Tibial artery (tissue), 4 donors: ENCODE results near the gene ARHGAP24.

Source experiments
- DNase-seq, 2 donors: peaks; one replicate each; pipeline ENCODE4 v3.0.0-alpha.2; 2019
- H3K27ac ChIP-seq, 2 donors: fragments of 200-600 bp; sonication (generic) in 1 of 2; 1 replicate in 1 of 2; 2 replicates in 1 of 2; pipeline ENCODE4 v1.5.1; 2018 to 2019; ENCODE audit warnings: mild to moderate bottlenecking in 1 of 2
- H3K27me3 ChIP-seq, 2 donors: fragments of 200-600 bp; sonication (generic) in 1 of 2; one replicate each; pipeline versions ENCODE4 v1.5.1 to v1.6.0; 2016 to 2019
- H3K36me3 ChIP-seq, 3 donors: fragments of 200-600 bp; sonication (generic) in 2 of 3; one replicate each; pipeline ENCODE4 v1.5.1; 2016 to 2019; ENCODE audit warnings: mild to moderate bottlenecking in 2 of 3
- H3K4me1 ChIP-seq, 4 donors: fragments of 200-600 bp; sonication (generic) in 2 of 4; 1 replicate in 3 of 4; 2 replicates in 1 of 4; pipeline ENCODE4 v1.5.1; 2016 to 2019
- H3K4me3 ChIP-seq, 2 donors: fragments of 200-600 bp; sonication (generic) in 1 of 2; 1 replicate in 1 of 2; 2 replicates in 1 of 2; pipeline ENCODE4 v1.5.1; 2018 to 2019; ENCODE audit warnings: mild to moderate bottlenecking in 2 of 2
- H3K9me3 ChIP-seq, 3 donors: fragments of 200-600 bp; sonication (generic) in 1 of 3; one replicate each; pipeline ENCODE4 v1.5.1; 2016 to 2019
- CTCF ChIP-seq, 2 experiments: fragments of 200-600 bp in 1 of 2; fragments of 450-650 bp in 1 of 2; IDR thresholded peaks; one replicate each; pipeline ENCODE4 v1.5.1; 2017 to 2019; ENCODE audit warnings: antibody characterized with exemption in 2 of 2, mild to moderate bottlenecking in 1 of 2, moderate library complexity in 1 of 2
- intact Hi-C: fragments of 100-400 bp; cut with DNase I; formaldehyde crosslinking; loops from one replicate; pipeline ENCODE4 v1.15.0; 2023; ENCODE audit warnings: low total_unique reads

The ARHGAP24 gene

GRCh38 chr4:85669204-85669603 lies 194.3 kb downstream of the ARHGAP24 start:
- Histone ChIP-seq H3K27ac (no peak overlapping the region), H3K36me3 (no peaks in the 10 kb centered on the region), H3K27me3 (no peaks in the 10 kb centered on the region), H3K9me3 (no peaks in the 10 kb centered on the region), H3K4me1 (no peaks in the 10 kb centered on the region), H3K4me3 (no peak overlapping the region)
- intact Hi-C loops: no loop called here
- TF ChIP-seq CTCF (IDR thresholded peaks at IDR 0.05): no peak
- DNase-seq: no peak

GRCh38 chr4:85669992-85670548 lies 195.1 kb downstream of the ARHGAP24 start:
- H3K27ac ChIP-seq: no peak overlapping the region
- no peak for DNase-seq
- intact Hi-C loops: no loop called here
- H3K4me1 ChIP-seq: no peaks in the 10 kb centered on the region
- no peaks in the 10 kb centered on the region for H3K36me3 ChIP-seq
- no peak overlapping the region for H3K4me3 ChIP-seq
- H3K9me3 ChIP-seq: no peaks in the 10 kb centered on the region
- TF ChIP-seq CTCF (IDR thresholded peaks at IDR 0.05): no peak
- H3K27me3 ChIP-seq: no peaks in the 10 kb centered on the region

GRCh38 chr4:85671120-85671519 lies 196.2 kb downstream of the ARHGAP24 start:
- no peaks in the 10 kb centered on the region for H3K4me1 ChIP-seq

GRCh38 chr4:85672116-85672515 lies 197.2 kb downstream of the ARHGAP24 start:
- intact Hi-C loops: no loop called here
- DNase-seq: no peak
- Histone ChIP-seq H3K9me3 (no peaks in the 10 kb centered on the region), H3K4me1 (no peaks in the 10 kb centered on the region), H3K36me3 (no peaks in the 10 kb centered on the region), H3K27me3 (no peaks in the 10 kb centered on the region), H3K27ac (no peak overlapping the region), H3K4me3 (no peak overlapping the region)
- TF ChIP-seq CTCF (IDR thresholded peaks at IDR 0.05): no peak

More at GRCh38 chr4:85671120-85671519, 196.2 kb downstream of the ARHGAP24 start:
- Histone ChIP-seq H3K36me3 (no peaks in the 10 kb centered on the region), H3K4me3 (no peak overlapping the region), H3K27me3 (no peaks in the 10 kb centered on the region), H3K9me3 (no peaks in the 10 kb centered on the region), H3K27ac (no peak overlapping the region)
- DNase-seq: no peak
- intact Hi-C loops: no loop called here
- no peak for TF ChIP-seq CTCF (IDR thresholded peaks at IDR 0.05)

GRCh38 chr4:85672959-85673358 lies 198.0 kb downstream of the ARHGAP24 start:
- no peaks in the 10 kb centered on the region for H3K4me1 ChIP-seq
- TF ChIP-seq CTCF (IDR thresholded peaks at IDR 0.05): no peak
- H3K4me3 ChIP-seq: no peak overlapping the region
- H3K9me3 ChIP-seq: no peaks in the 10 kb centered on the region
- intact Hi-C loops: no loop called here
- no peaks in the 10 kb centered on the region for H3K36me3 ChIP-seq
- no peaks in the 10 kb centered on the region for H3K27me3 ChIP-seq
- H3K27ac ChIP-seq: no peak overlapping the region
- no peak for DNase-seq

GRCh38 chr4:85673540-85673939 lies 198.6 kb downstream of the ARHGAP24 start:
- Histone ChIP-seq H3K9me3 (no peaks in the 10 kb centered on the region), H3K4me3 (no peak overlapping the region), H3K36me3 (no peaks in the 10 kb centered on the region), H3K27me3 (no peaks in the 10 kb centered on the region), H3K27ac (no peak overlapping the region), H3K4me1 (no peaks in the 10 kb centered on the region)
- intact Hi-C loops: no loop called here
- TF ChIP-seq CTCF (IDR thresholded peaks at IDR 0.05): no peak
- no peak for DNase-seq
